Thymus (tissue), 11 donors: ENCODE data around the gene PODNL1. TPM values are rescaled to one million over a fixed set of nuclear protein-coding genes. Genes with fewer than 3 reads are reported as not detected.
"Not testable (repeated sequence)": the region's sequence is repeated elsewhere in the genome, so short reads cannot be mapped to it uniquely, and the experiment has no call there.

Experiments used
- DNase-seq, 9 donors: peaks; one replicate each; pipeline ENCODE4 v3.0.0-alpha.2; 2013; ENCODE audit warnings: low spot score in 9 of 9, low read depth in 6 of 9, missing footprints in 1 of 9
- H3K27ac ChIP-seq, 2 donors: one replicate each; pipeline ENCODE4 v1.5.1; 2013; ENCODE audit warnings: control low read depth in 1 of 2, low read depth in 1 of 2, low read length in 1 of 2, mild to moderate bottlenecking in 1 of 2, moderate library complexity in 1 of 2
- H3K27me3 ChIP-seq, 2 donors: one replicate each; pipeline ENCODE4 v1.5.1; 2013; ENCODE audit warnings: low read length in 1 of 2; ENCODE audit not compliant: control insufficient read depth in 2 of 2, insufficient read depth in 1 of 2
- H3K36me3 ChIP-seq, 2 donors: one replicate each; pipeline ENCODE4 v1.5.1; 2013; ENCODE audit warnings: low read length in 1 of 2, mild to moderate bottlenecking in 1 of 2, moderate library complexity in 1 of 2; ENCODE audit not compliant: control insufficient read depth in 2 of 2, insufficient read depth in 2 of 2
- H3K4me1 ChIP-seq, 2 donors: one replicate each; pipeline ENCODE4 v1.5.1; 2013; ENCODE audit warnings: low read length in 2 of 2; ENCODE audit not compliant: control insufficient read depth in 2 of 2, insufficient read depth in 2 of 2
- H3K4me3 ChIP-seq, 2 donors: one replicate each; pipeline ENCODE4 v1.5.1; 2013; ENCODE audit warnings: low read length in 2 of 2, control low read depth in 1 of 2, mild to moderate bottlenecking in 1 of 2
- H3K9me3 ChIP-seq, 2 donors: one replicate each; pipeline ENCODE4 v1.5.1; 2013; ENCODE audit warnings: low read length in 1 of 2, mild to moderate bottlenecking in 1 of 2; ENCODE audit not compliant: control insufficient read depth in 2 of 2, insufficient read depth in 1 of 2
- WGBS: extraction: QIAGEN DNeasy Blood & Tissue Kit; methylation state at CpG from one replicate; pipeline ENCODE4 v1.1.7; 2013; 5-methylcytosine and 5-hydroxymethylcytosine counted together
- polyA plus RNA-seq: library from polyadenylated mRNA; stranded (reverse); fragments of 200-250 nt; gene quantifications from one replicate; pipeline ENCODE4 v1.2.3, GENCODE V29; 2013
- total RNA-seq: library from RNA; stranded (reverse); fragments of 120-200 nt; gene quantifications from one replicate; pipeline ENCODE4 v1.2.4, GENCODE V29; 2013
- donor health status: healthy.

The PODNL1 gene
- total and polyA plus RNA-seq, 2 donors: 0.09 to 0.94 TPM

GRCh38 chr19:13969897-13970296, 31.7 kb upstream of the PODNL1 start:
- Histone ChIP-seq H3K4me1 (peaks cover 0 to 5% of the 10 kb centered on the region in 2 donors), H3K27ac (no peak overlapping the region), H3K9me3 (no peaks in the 10 kb centered on the region), H3K4me3 (no peak overlapping the region), H3K36me3 (peaks cover 71 to 74% of the 10 kb centered on the region in 2 donors), H3K27me3 (no peaks in the 10 kb centered on the region)
- no peak for DNase-seq
- WGBS: 97% methylated on average over 18 of the region's 18 CpGs

GRCh38 chr19:13968999-13969398, 30.8 kb upstream of the PODNL1 start:
- WGBS: 95% methylated on average over 18 of the region's 18 CpGs
- H3K4me3 ChIP-seq: no peak overlapping the region
- peaks cover 74 to 80% of the 10 kb centered on the region in 2 donors for H3K36me3 ChIP-seq
- no peak for DNase-seq
- H3K4me1 ChIP-seq: peaks cover 0 to 3% of the 10 kb centered on the region in 2 donors
- H3K27ac ChIP-seq: no peak overlapping the region
- H3K9me3 ChIP-seq: no peaks in the 10 kb centered on the region
- no peaks in the 10 kb centered on the region for H3K27me3 ChIP-seq

- Histone ChIP-seq H3K4me1 (no peaks in the 10 kb centered on the region), H3K27me3 (no peaks in the 10 kb centered on the region), H3K4me3 (no peak overlapping the region), H3K36me3 (peaks cover 77 to 79% of the 10 kb centered on the region in 2 donors), H3K27ac (no peak overlapping the region), H3K9me3 (no peaks in the 10 kb centered on the region)
- WGBS: 99% methylated on average over 22 of the region's 22 CpGs
- no peak for DNase-seq
Observed at GRCh38 chr19:13968383-13968935, 30.2 kb upstream of the PODNL1 start.

GRCh38 chr19:13967206-13967605, 29.0 kb upstream of the PODNL1 start:
- H3K9me3 ChIP-seq, H3K27ac ChIP-seq, DNase-seq, H3K4me3 ChIP-seq, H3K4me1 ChIP-seq, H3K27me3 ChIP-seq: not testable (repeated sequence)
- WGBS: 99% methylated on average over 8 of the region's 8 CpGs
- H3K36me3 ChIP-seq: peaks cover 70 to 82% of the 10 kb centered on the region in 2 donors

GRCh38 chr19:13966684-13967128, 28.5 kb upstream of the PODNL1 start:
- Histone ChIP-seq H3K27ac (no peak overlapping the region), H3K36me3 (peaks cover 73 to 87% of the 10 kb centered on the region in 2 donors), H3K9me3 (no peaks in the 10 kb centered on the region), H3K4me1 (no peaks in the 10 kb centered on the region), H3K4me3 (no peak overlapping the region), H3K27me3 (no peaks in the 10 kb centered on the region)
- DNase-seq: no peak
- WGBS: 98% methylated on average over 14 of the region's 14 CpGs

GRCh38 chr19:13965926-13966683, 27.9 kb upstream of the PODNL1 start:
- 97% methylated on average over 20 of the region's 20 CpGs for WGBS
- Histone ChIP-seq H3K9me3 (no peaks in the 10 kb centered on the region), H3K36me3 (peaks cover 71 to 90% of the 10 kb centered on the region in 2 donors), H3K4me3 (no peak overlapping the region), H3K4me1 (no peaks in the 10 kb centered on the region), H3K27me3 (no peaks in the 10 kb centered on the region), H3K27ac (no peak overlapping the region)
- no peak for DNase-seq

GRCh38 chr19:13965377-13965896, 27.2 kb upstream of the PODNL1 start:
- Histone ChIP-seq H3K9me3 (no peaks in the 10 kb centered on the region), H3K36me3 (peaks cover 76 to 93% of the 10 kb centered on the region in 2 donors), H3K27ac (no peak overlapping the region), H3K27me3 (no peaks in the 10 kb centered on the region), H3K4me1 (no peaks in the 10 kb centered on the region), H3K4me3 (no peak overlapping the region)
- WGBS: 97% methylated on average over 24 of the region's 24 CpGs
- DNase-seq: no peak

- peaks cover 78 to 93% of the 10 kb centered on the region in 2 donors for H3K36me3 ChIP-seq
- no peak overlapping the region for H3K4me3 ChIP-seq
- no peaks in the 10 kb centered on the region for H3K4me1 ChIP-seq
- WGBS: 96% methylated on average over 5 of the region's 5 CpGs
- no peaks in the 10 kb centered on the region for H3K27me3 ChIP-seq
- no peaks in the 10 kb centered on the region for H3K9me3 ChIP-seq
- no peak for DNase-seq
- H3K27ac ChIP-seq: no peak overlapping the region
Observed at GRCh38 chr19:13964776-13965175, 26.6 kb upstream of the PODNL1 start.

GRCh38 chr19:13963603-13964105, 25.4 kb upstream of the PODNL1 start:
- Histone ChIP-seq H3K36me3 (peaks cover 80 to 93% of the 10 kb centered on the region in 2 donors), H3K4me3 (no peak overlapping the region), H3K4me1 (no peaks in the 10 kb centered on the region), H3K27ac (no peak overlapping the region), H3K9me3 (no peaks in the 10 kb centered on the region), H3K27me3 (no peaks in the 10 kb centered on the region)
- no peak for DNase-seq
- 97% methylated on average over 48 of the region's 48 CpGs for WGBS
